Medulla oblongata (tissue), 1 donor: ENCODE results near the gene TTC33.

Experiments
- DNase-seq: peaks from one replicate; pipeline ENCODE4 v3.0.0-alpha.2; 2015; ENCODE audit errors: extremely low spot score

Gene TTC33

GRCh38 chr5:40485021-40485998 lies 270.5 kb downstream of the TTC33 start:
- peak; percentile 40 for DNase-seq

- peak; percentile 20 for DNase-seq
Measured at GRCh38 chr5:40484495-40484894, 271.3 kb downstream of the TTC33 start.

- DNase-seq = no peak
Measured at GRCh38 chr5:40483316-40483715, 272.4 kb downstream of the TTC33 start.

- no peak for DNase-seq
Measured at GRCh38 chr5:40481241-40481640, 274.5 kb downstream of the TTC33 start.

- no peak for DNase-seq
Measured at GRCh38 chr5:40480392-40480791, 275.4 kb downstream of the TTC33 start.

GRCh38 chr5:40479939-40480338 lies 275.8 kb downstream of the TTC33 start:
- DNase-seq = no peak

GRCh38 chr5:40478766-40479165 lies 277.0 kb downstream of the TTC33 start:
- no peak for DNase-seq

- no peak for DNase-seq
Measured at GRCh38 chr5:40477856-40478546, 277.8 kb downstream of the TTC33 start.

GRCh38 chr5:40475561-40475960 lies 280.2 kb downstream of the TTC33 start:
- DNase-seq = no peak

- no peak for DNase-seq
Measured at GRCh38 chr5:40474250-40474649, 281.5 kb downstream of the TTC33 start.

- DNase-seq = no peak
Measured at GRCh38 chr5:40465416-40465815, 290.3 kb downstream of the TTC33 start.

- DNase-seq = no peak
Measured at GRCh38 chr5:40464511-40464910, 291.2 kb downstream of the TTC33 start.
